GM12865 (cell line): ENCODE measurements around the gene LSM4.
"Not testable (repeated sequence)": the region's sequence is repeated elsewhere in the genome, so short reads cannot be mapped to it uniquely, and the experiment has no call there.

ENCODE experiments used
- DNase-seq: peaks from one replicate; pipeline ENCODE4 v3.0.0; 2010; ENCODE audit warnings: low read depth
- H3K4me3 ChIP-seq: 2 replicates; pipeline ENCODE4 v1.5.1; 2011; ENCODE audit warnings: mild to moderate bottlenecking, low read depth, low read length, control low read depth
- CTCF ChIP-seq: IDR thresholded peaks from 2 replicates; pipeline ENCODE4 v1.5.1; 2011; ENCODE audit warnings: low read length, control low read depth, low read depth, inconsistent platforms; ENCODE audit not compliant: insufficient read depth; ENCODE audit errors: missing control alignments

Gene LSM4

GRCh38 chr19:18322759-18323460 is at the start of gene LSM4:
Gene LSM4, minus strand, starts transcription at chr19:18323076. Its CDS starts 56 bp downstream, at chr19:18323020.
- peak; percentile 38 for TF ChIP-seq CTCF
- peak within 1 kb of the TSS; percentile 82 for H3K4me3 ChIP-seq
- peak; percentile 99 for DNase-seq

- TF ChIP-seq CTCF = no peak
- H3K4me3 ChIP-seq = no peak overlapping the region
- DNase-seq = no peak
Observed at GRCh38 chr19:18368504-18369222, 45.8 kb upstream of the LSM4 start.

- DNase-seq = no peak
- TF ChIP-seq CTCF = no peak
- H3K4me3 ChIP-seq = no peak overlapping the region
Observed at GRCh38 chr19:18366021-18366435, 43.2 kb upstream of the LSM4 start.

- no peak for DNase-seq
- TF ChIP-seq CTCF = no peak
Observed at GRCh38 chr19:18364826-18365528, 42.1 kb upstream of the LSM4 start.

GRCh38 chr19:18364277-18364825 is 41.5 kb upstream of the LSM4 start:
- not testable (repeated sequence) for H3K4me3 ChIP-seq, DNase-seq

More at GRCh38 chr19:18364826-18365528, 42.1 kb upstream of the LSM4 start:
- H3K4me3 ChIP-seq = no peak overlapping the region

- DNase-seq = no peak
- no peak overlapping the region for H3K4me3 ChIP-seq
- no peak for TF ChIP-seq CTCF
Observed at GRCh38 chr19:18363787-18364186, 40.9 kb upstream of the LSM4 start.

GRCh38 chr19:18362934-18363542 is 40.2 kb upstream of the LSM4 start:
- no peak overlapping the region for H3K4me3 ChIP-seq
- no peak for TF ChIP-seq CTCF
- DNase-seq = no peak
